H1 (cell line): ENCODE data around the gene FCN2. TPM values are rescaled to one million over a fixed set of nuclear protein-coding genes. Genes with fewer than 3 reads are reported as not detected.

Experiments used
- BCL11A ChIP-seq, 2 experiments: IDR thresholded peaks; one replicate each; pipeline ENCODE4 v1.6.1; 2011; ENCODE audit warnings: low read depth in 2 of 2, low read length in 2 of 2, mild to moderate bottlenecking in 2 of 2
- JUN ChIP-seq: IDR thresholded peaks from 2 replicates; pipeline ENCODE4 v1.6.1; 2011; ENCODE audit warnings: low read depth, mild to moderate bottlenecking, improper control_type of control experiment, low read length
- KDM4A ChIP-seq: IDR thresholded peaks from one replicate; pipeline ENCODE4 v1.7.1; 2012; ENCODE audit warnings: low read depth, mild to moderate bottlenecking, moderate library complexity, low read length, inconsistent platforms; ENCODE audit not compliant: severe bottlenecking
- MAX ChIP-seq: IDR thresholded peaks from 2 replicates; pipeline ENCODE4 v1.6.1; 2012; ENCODE audit warnings: inconsistent platforms
- RFX5 ChIP-seq: IDR thresholded peaks from 2 replicates; pipeline ENCODE4 v1.6.1; 2011; ENCODE audit warnings: low read depth, low read length, improper control_type of control experiment, borderline replicate concordance
- RXRA ChIP-seq: IDR thresholded peaks from 2 replicates; pipeline ENCODE4 v1.6.1; 2011; ENCODE audit warnings: low read depth, mild to moderate bottlenecking, low read length, moderate library complexity; ENCODE audit not compliant: insufficient read depth
- SIN3A ChIP-seq, 2 experiments: IDR thresholded peaks in 1 of 2; conservative IDR thresholded peaks in 1 of 2; 2 replicates each; pipeline ENCODE4 v1.6.1; 2011 to 2012; ENCODE audit warnings: low read length in 2 of 2, improper control_type of control experiment in 1 of 2, low read depth in 1 of 2, mild to moderate bottlenecking in 1 of 2
- polyA plus RNA-seq, 7 experiments: library from polyadenylated mRNA; depleted of rRNA in 3 of 7; stranded (reverse) in 5 of 7; unstranded in 2 of 7; fragments of >200 nt in 5 of 7; fragments of 200-250 nt in 2 of 7; gene quantifications; 1 replicate in 5 of 7; 2 replicates in 1 of 7; 4 replicates in 1 of 7; pipeline versions ENCODE4 v1.2.1 to v1.2.3, GENCODE V29; 2011 to 2013; ENCODE audit warnings: missing spikeins in 2 of 7, mixed read lengths in 2 of 7
- total RNA-seq: library from RNA; stranded (reverse); fragmentation: NEBNext Ultra II Directional; extraction: Animal tissue kit (Norgen Biotek cat#: 25700); gene quantifications from 2 replicates; pipeline ENCODE4 v1.2.1, GENCODE V29; 2021
- TF ChIP-seq, protein P1 (sequence below): fragments of 300-600 bp; sonication (generic); IDR thresholded peaks from 2 replicates; pipeline ENCODE4 v1.7.1; 2012; ENCODE audit warnings: low read length, moderate library complexity, mild to moderate bottlenecking, inconsistent platforms; ENCODE audit not compliant: insufficient replicate concordance
- TF ChIP-seq, protein P2 (sequence below): IDR thresholded peaks from 2 replicates; pipeline ENCODE4 v1.6.1; 2011; ENCODE audit warnings: low read length, improper control_type of control experiment

The FCN2 gene
- total and polyA plus RNA-seq, 2 of the 8 experiments (the other 6 are each of a cell fraction or from before 2014, with no cell fraction given) = not detected

GRCh38 chr9:134836406-134836970 lies 44.1 kb upstream of the FCN2 start (continued):
- TF ChIP-seq, protein P1, sequence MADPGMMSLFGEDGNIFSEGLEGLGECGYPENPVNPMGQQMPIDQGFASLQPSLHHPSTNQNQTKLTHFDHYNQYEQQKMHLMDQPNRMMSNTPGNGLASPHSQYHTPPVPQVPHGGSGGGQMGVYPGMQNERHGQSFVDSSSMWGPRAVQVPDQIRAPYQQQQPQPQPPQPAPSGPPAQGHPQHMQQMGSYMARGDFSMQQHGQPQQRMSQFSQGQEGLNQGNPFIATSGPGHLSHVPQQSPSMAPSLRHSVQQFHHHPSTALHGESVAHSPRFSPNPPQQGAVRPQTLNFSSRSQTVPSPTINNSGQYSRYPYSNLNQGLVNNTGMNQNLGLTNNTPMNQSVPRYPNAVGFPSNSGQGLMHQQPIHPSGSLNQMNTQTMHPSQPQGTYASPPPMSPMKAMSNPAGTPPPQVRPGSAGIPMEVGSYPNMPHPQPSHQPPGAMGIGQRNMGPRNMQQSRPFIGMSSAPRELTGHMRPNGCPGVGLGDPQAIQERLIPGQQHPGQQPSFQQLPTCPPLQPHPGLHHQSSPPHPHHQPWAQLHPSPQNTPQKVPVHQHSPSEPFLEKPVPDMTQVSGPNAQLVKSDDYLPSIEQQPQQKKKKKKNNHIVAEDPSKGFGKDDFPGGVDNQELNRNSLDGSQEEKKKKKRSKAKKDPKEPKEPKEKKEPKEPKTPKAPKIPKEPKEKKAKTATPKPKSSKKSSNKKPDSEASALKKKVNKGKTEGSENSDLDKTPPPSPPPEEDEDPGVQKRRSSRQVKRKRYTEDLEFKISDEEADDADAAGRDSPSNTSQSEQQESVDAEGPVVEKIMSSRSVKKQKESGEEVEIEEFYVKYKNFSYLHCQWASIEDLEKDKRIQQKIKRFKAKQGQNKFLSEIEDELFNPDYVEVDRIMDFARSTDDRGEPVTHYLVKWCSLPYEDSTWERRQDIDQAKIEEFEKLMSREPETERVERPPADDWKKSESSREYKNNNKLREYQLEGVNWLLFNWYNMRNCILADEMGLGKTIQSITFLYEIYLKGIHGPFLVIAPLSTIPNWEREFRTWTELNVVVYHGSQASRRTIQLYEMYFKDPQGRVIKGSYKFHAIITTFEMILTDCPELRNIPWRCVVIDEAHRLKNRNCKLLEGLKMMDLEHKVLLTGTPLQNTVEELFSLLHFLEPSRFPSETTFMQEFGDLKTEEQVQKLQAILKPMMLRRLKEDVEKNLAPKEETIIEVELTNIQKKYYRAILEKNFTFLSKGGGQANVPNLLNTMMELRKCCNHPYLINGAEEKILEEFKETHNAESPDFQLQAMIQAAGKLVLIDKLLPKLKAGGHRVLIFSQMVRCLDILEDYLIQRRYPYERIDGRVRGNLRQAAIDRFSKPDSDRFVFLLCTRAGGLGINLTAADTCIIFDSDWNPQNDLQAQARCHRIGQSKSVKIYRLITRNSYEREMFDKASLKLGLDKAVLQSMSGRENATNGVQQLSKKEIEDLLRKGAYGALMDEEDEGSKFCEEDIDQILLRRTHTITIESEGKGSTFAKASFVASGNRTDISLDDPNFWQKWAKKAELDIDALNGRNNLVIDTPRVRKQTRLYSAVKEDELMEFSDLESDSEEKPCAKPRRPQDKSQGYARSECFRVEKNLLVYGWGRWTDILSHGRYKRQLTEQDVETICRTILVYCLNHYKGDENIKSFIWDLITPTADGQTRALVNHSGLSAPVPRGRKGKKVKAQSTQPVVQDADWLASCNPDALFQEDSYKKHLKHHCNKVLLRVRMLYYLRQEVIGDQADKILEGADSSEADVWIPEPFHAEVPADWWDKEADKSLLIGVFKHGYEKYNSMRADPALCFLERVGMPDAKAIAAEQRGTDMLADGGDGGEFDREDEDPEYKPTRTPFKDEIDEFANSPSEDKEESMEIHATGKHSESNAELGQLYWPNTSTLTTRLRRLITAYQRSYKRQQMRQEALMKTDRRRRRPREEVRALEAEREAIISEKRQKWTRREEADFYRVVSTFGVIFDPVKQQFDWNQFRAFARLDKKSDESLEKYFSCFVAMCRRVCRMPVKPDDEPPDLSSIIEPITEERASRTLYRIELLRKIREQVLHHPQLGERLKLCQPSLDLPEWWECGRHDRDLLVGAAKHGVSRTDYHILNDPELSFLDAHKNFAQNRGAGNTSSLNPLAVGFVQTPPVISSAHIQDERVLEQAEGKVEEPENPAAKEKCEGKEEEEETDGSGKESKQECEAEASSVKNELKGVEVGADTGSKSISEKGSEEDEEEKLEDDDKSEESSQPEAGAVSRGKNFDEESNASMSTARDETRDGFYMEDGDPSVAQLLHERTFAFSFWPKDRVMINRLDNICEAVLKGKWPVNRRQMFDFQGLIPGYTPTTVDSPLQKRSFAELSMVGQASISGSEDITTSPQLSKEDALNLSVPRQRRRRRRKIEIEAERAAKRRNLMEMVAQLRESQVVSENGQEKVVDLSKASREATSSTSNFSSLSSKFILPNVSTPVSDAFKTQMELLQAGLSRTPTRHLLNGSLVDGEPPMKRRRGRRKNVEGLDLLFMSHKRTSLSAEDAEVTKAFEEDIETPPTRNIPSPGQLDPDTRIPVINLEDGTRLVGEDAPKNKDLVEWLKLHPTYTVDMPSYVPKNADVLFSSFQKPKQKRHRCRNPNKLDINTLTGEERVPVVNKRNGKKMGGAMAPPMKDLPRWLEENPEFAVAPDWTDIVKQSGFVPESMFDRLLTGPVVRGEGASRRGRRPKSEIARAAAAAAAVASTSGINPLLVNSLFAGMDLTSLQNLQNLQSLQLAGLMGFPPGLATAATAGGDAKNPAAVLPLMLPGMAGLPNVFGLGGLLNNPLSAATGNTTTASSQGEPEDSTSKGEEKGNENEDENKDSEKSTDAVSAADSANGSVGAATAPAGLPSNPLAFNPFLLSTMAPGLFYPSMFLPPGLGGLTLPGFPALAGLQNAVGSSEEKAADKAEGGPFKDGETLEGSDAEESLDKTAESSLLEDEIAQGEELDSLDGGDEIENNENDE = no peak
- TF ChIP-seq, protein P2, sequence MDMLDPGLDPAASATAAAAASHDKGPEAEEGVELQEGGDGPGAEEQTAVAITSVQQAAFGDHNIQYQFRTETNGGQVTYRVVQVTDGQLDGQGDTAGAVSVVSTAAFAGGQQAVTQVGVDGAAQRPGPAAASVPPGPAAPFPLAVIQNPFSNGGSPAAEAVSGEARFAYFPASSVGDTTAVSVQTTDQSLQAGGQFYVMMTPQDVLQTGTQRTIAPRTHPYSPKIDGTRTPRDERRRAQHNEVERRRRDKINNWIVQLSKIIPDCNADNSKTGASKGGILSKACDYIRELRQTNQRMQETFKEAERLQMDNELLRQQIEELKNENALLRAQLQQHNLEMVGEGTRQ = no peak
- TF ChIP-seq RXRA = no peak
- TF ChIP-seq BCL11A (IDR thresholded peaks at IDR 0.05; ENCODE audit: low read depth in 2 of 2, low read length in 2 of 2) = no peak
- no peak for TF ChIP-seq KDM4A
- TF ChIP-seq SIN3A (conservative IDR thresholded peaks at IDR 0.05 in 1 of 2, IDR thresholded peaks at IDR 0.05 in 1 of 2; ENCODE audit: low read depth in 1 of 2, low read length in 2 of 2) = no peak
- TF ChIP-seq RFX5 = no peak
- no peak for TF ChIP-seq MAX
- TF ChIP-seq JUN = no peak
